Subcutaneous adipose tissue (tissue), 4 donors: ENCODE data around the gene TRIP10. TPM values are rescaled to one million over a fixed set of nuclear protein-coding genes. Genes with fewer than 3 reads are reported as not detected.

Experiments used
- total RNA-seq, 4 donors: library from RNA; depleted of rRNA; stranded (reverse); fragments of >200 nt; gene quantifications; one replicate each; pipeline ENCODE4 v1.1.0, GENCODE V29; 2016
- TF ChIP-seq, protein P1 (sequence below): fragments of 450-650 bp; IDR thresholded peaks from one replicate; pipeline ENCODE4 v1.5.1; 2016; ENCODE audit warnings: low read depth, mild to moderate bottlenecking, control low read depth, antibody characterized with exemption, moderate library complexity

TRIP10 gene
- total RNA-seq, 4 donors from 2014 or later: 51.7 to 161 (median 82.4) TPM

DNA sequence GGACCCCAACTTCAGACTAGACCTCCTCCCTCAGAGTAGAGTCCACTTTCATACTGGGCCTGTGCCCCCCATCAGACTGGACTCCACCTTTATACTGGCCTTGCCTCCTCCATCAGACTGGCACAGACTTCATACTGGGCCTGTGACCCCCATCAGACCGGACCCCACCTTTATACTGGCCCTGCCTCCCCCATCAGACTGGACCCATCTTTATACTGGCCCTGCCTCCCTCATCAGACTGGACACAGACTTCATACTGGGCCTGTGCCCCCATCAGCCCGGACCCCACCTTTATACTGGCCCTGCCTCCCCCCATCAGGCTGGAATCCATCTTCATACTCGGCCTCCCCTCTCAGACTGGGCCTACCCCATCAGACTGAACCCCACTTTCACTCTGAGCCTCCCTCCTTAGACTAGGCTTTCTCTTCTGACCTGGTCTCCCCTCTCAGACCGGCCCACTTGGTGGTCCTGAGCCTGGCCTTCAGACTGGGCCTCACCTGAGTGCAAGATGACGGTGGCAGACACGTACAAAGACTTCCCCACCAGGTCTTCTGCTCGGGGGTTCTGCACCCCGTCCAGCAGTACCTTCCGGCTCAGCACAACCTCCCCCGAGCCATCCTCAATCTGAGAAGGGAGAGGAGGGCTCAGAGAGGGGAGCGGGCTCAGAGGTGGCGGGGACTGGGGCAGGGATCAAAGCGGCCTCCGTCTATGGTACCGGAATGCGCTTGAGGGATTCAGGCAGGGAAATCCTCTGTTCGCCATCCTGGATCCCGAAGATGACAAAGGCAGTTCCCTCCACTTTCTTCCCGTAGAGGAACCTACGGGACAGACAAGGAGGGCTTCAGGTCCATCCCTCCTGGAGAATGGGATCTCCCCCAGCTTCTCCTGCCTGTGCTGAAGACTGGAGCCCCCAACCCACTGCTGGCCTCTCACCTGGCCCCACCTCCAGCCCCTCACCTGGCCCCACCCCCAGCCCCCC lies 26.5 kb upstream of the TRIP10 start:
- TF ChIP-seq, protein P1, sequence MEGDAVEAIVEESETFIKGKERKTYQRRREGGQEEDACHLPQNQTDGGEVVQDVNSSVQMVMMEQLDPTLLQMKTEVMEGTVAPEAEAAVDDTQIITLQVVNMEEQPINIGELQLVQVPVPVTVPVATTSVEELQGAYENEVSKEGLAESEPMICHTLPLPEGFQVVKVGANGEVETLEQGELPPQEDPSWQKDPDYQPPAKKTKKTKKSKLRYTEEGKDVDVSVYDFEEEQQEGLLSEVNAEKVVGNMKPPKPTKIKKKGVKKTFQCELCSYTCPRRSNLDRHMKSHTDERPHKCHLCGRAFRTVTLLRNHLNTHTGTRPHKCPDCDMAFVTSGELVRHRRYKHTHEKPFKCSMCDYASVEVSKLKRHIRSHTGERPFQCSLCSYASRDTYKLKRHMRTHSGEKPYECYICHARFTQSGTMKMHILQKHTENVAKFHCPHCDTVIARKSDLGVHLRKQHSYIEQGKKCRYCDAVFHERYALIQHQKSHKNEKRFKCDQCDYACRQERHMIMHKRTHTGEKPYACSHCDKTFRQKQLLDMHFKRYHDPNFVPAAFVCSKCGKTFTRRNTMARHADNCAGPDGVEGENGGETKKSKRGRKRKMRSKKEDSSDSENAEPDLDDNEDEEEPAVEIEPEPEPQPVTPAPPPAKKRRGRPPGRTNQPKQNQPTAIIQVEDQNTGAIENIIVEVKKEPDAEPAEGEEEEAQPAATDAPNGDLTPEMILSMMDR: no peak

DNA sequence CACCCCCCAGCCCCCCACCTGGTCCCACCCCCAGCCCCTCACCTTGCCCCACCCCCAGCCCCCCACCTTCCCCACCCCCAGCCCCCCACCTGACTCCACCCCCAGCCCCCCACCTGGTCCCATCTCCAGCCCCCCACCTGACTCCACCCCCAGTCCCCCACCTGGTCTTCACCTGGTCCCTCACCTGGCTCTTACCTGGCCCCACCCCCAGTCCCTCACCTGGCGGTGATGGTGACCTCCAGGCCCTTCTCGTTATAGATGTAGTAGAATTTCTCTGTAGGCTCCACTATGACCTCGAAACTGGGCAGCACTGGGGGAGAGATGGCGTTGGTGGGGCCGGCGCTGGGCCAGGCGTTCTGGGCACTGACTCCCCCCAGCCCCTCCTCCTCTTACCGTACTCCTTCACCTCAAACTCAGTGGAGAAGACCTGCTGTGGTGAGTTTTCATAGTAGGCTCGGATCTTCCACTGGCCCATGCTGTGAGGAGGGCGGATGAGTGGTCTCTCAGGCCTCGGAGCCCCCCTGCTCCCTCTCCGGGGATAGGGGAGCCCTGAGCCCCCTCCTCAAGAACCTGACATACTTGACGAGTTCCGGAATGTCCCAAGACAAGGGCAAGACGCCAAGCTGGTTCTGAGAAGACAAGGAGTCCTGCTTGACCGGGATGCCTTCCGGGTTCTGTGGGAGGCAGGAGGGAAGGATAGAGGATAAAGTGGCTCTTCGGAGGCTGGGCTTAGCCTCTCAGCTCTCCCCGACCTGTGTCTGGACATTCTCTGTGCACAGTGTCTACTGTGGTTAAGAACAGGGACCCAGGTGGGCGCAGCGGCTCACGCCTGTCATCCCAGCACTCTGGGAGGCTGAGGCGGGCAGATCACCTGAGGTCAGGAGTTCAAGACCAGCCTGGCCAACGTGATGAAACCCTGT lies 25.4 kb upstream of the TRIP10 start:
- TF ChIP-seq, protein P1: no peak

DNA sequence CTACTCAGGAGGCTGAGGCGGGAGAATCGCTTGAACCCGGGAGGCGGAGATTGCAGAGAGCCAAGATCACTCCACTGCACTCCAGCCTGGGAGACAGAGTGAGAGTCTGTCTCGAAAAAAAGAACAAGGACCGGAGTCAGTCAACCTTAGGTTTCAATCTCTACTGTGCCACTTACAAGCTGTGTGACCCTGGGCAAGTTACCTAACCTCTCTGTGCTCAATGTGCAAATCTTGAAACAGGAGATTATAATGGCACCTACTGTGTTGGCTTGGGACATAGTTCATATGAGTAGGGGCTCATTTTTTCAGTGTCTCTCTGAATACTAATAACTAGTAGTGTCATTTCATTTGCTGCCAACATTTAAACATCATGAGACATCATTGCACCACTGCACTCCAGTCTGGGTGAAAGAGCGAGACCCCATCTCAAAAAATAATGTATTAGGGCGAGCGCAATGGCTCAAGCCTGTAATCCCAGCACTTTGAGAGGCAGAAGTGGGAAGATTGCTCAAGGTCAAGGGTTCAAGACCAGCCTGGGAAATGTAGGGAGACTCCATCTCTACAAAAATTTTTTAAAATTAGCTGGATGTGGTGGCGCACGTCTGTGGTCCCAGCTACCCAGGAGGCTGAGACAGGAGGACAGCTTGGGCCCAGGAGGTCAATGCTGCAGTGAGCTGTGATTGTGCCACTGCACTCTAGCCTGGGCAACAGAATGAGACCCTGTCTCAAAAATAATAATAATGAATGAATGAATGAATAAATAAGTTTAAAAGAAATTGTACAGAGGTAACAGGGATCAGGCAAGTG lies 24.5 kb upstream of the TRIP10 start:
- TF ChIP-seq, protein P1: no peak

DNA sequence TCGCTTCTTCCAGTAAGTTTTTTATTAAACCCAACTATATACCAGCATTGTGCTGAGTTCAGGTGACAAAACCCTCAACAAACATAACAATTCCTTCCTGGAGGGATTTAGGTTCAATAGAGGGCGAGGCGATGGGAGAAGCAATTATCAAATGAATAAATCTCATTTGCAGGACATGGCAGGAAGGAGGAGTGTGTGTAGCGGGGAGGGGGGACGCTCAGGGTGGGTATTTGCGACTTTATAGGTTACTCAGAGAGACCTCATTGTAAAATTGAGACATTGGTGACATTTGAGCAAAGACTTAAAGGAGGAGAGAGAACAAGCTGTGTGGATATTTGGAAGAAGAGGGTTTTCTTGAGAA lies 22.9 kb upstream of the TRIP10 start:
- TF ChIP-seq, protein P1: no peak

DNA sequence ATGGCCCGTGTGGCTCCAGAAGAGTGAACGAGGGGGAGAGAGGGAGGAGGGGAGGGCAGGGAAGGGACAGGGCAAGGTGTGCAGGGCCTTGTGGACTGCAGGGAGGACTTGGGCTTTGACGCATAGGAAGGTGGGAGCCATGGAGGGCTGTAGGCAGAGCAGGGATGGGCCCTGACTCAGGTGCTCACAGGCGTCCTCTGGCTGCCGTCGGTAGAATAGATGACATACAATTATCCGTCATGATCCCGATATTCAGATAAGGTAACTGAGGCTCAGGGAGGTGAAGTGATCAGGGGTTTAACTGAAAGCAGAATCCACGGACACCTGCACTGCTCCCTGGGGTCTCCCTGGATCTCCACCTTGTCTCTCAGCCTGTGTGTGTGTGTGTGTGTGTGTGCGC lies 22.4 kb upstream of the TRIP10 start:
- TF ChIP-seq, protein P1: no peak

DNA sequence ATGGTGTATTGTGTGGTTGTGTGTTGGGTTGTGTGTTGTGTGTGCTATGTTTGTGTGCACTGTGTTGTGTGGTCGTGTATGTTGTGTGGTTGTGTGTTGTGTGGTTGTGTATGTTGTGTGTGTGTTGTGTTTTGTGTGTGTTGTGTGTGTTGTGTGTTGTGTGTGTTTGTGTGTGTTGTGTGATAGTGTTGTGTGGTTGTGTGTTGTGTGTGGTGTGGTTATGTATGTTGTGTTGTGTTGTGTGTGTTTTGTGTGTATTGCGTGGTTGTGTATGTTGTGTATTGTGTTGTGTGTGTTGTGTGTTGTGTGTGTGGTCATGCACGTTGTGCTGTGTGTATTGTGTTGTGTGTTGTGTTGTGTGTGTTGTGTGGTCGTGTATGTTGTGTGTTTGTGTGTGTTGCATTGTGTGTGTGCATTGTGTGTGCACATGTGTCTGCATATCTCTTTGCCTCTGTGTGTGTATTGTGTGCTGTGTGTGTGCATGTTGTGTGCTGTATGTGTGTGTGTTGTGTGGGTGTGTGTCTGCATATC lies 22.0 kb upstream of the TRIP10 start:
- TF ChIP-seq, protein P1: no peak
